Testis (tissue), 2 donors: ENCODE data around the gene SHANK1.

Experiments used
- CTCF ChIP-seq, 3 experiments: fragments of 450-650 bp in 2 of 3; fragments of 200-600 bp in 1 of 3; sonication (generic) in 1 of 3; IDR thresholded peaks; one replicate each; pipeline ENCODE4 v1.5.1; 2016 to 2019; ENCODE audit warnings: antibody characterized with exemption in 3 of 3, mild to moderate bottlenecking in 2 of 3, moderate library complexity in 1 of 3
- POLR2A ChIP-seq: fragments of 450-650 bp; IDR thresholded peaks from one replicate; pipeline ENCODE4 v1.6.1; 2017; ENCODE audit warnings: antibody characterized with exemption, mild to moderate bottlenecking, moderate library complexity

- TF ChIP-seq CTCF (IDR thresholded peaks at IDR 0.05) (no peak), POLR2A (no peak)
These were observed 5.8 kb upstream of the SHANK1 start for GRCh38 chr19:50725218-50725910.
